HepG2 (cell line): ENCODE results near the gene ODAD2. TPM values are rescaled to one million over a fixed set of nuclear protein-coding genes. Genes with fewer than 3 reads are reported as not detected.

Experiments
- ATAC-seq: fragments of 200-7000 bp; cut with Tn5 transposase; 3 replicates; pipeline ENCODE4 v1.9.1; 2020; ENCODE audit warnings: mild to moderate bottlenecking, moderate library complexity
- BruUV-seq: library from RNA; stranded (reverse); fragments of 400-500 nt; replicated peaks from 2 replicates; lab custom pipeline; 2021; lab: Mats Ljungman, UMichigan
- CTCF ChIA-PET: fragments of 300-600 bp; formaldehyde crosslinking; extraction: SDS; loops from one replicate; lab custom pipeline; 2021; ENCODE audit warnings: low total read pairs, inconsistent platforms, low intra/inter-chr PET ratio; lab: Yijun Ruan, JAX
- POLR2A ChIA-PET: fragments of 350-600 bp; sonication (Branson Sonifier 250); formaldehyde crosslinking; loops from one replicate; lab custom pipeline; 2020; ENCODE audit warnings: antibody characterized with exemption, inconsistent platforms; lab: Yijun Ruan, JAX
- DNase-seq: peaks from one replicate; pipeline ENCODE4 v3.0.0-alpha.2; 2015; ENCODE audit warnings: low spot score
- FAIRE-seq: peaks from 3 replicates; lab custom pipeline; 2011; peaks lifted over from hg19 to GRCh38; lab: Jason Lieb, UNC
- H2AFZ ChIP-seq: one replicate; pipeline ENCODE4 v1.6.1; 2011; ENCODE audit warnings: low read length, inconsistent platforms
- H3K27ac ChIP-seq: fragments of 300-600 bp; 3 replicates; pipeline ENCODE4 v1.8.0; 2011; ENCODE audit warnings: mixed run types, mild to moderate bottlenecking, mixed read lengths, low read length, inconsistent platforms; ENCODE audit not compliant: insufficient read depth; ENCODE audit errors: extremely low read length
- H3K27me3 ChIP-seq, 2 experiments: fragments of 200-600 bp in 1 of 2; 2 replicates in 1 of 2; 3 replicates in 1 of 2; pipeline versions ENCODE4 v1.6.0 to v1.8.0; 2011; ENCODE audit warnings: low read length in 2 of 2, mild to moderate bottlenecking in 2 of 2, moderate library complexity in 2 of 2, inconsistent platforms in 1 of 2; ENCODE audit not compliant: insufficient read depth in 2 of 2, control insufficient read depth in 1 of 2
- H3K36me3 ChIP-seq, 2 experiments: fragments of 200-600 bp in 1 of 2; replicated peaks in 1 of 2; 2 replicates in 1 of 2; 3 replicates in 1 of 2; pipeline versions ENCODE4 v1.5.1 to v1.8.0; 2011; ENCODE audit warnings: low read length in 2 of 2, inconsistent platforms in 1 of 2; ENCODE audit not compliant: insufficient read depth in 2 of 2, control insufficient read depth in 1 of 2
- H3K4me1 ChIP-seq: 2 replicates; pipeline ENCODE4 v1.5.1; 2012; ENCODE audit warnings: low read length, inconsistent platforms; ENCODE audit not compliant: insufficient read depth
- H3K4me2 ChIP-seq: 2 replicates; pipeline ENCODE4 v1.6.0; 2011; ENCODE audit warnings: low read depth, low read length, inconsistent platforms
- H3K4me3 ChIP-seq, 3 experiments: fragments of 200-600 bp in 1 of 3; sonication (generic), shearing (Covaris generic) in 1 of 3; replicated peaks in 1 of 3; 2 replicates each; pipeline ENCODE4 v1.5.1; 2011 to 2016; ENCODE audit warnings: low read length in 3 of 3, inconsistent platforms in 2 of 3, low read depth in 2 of 3, mild to moderate bottlenecking in 2 of 3, control low read depth in 1 of 3, mixed read lengths in 1 of 3; ENCODE audit not compliant: insufficient read depth in 1 of 3
- H3K79me2 ChIP-seq: one replicate; pipeline ENCODE4 v1.6.1; 2011; ENCODE audit warnings: low read length, inconsistent platforms; ENCODE audit not compliant: insufficient read depth
- H3K9ac ChIP-seq: 2 replicates; pipeline ENCODE4 v1.6.0; 2011; ENCODE audit warnings: mild to moderate bottlenecking, low read depth, low read length, inconsistent platforms; ENCODE audit not compliant: insufficient read depth
- H3K9me3 ChIP-seq: 2 replicates; pipeline ENCODE4 v1.5.1; 2012; ENCODE audit warnings: mild to moderate bottlenecking, low read length
- H4K20me1 ChIP-seq: 2 replicates; pipeline ENCODE4 v1.6.0; 2011; ENCODE audit warnings: inconsistent platforms, mild to moderate bottlenecking, low read length, moderate library complexity; ENCODE audit not compliant: insufficient read depth
- CBX1 ChIP-seq: IDR thresholded peaks from one replicate; pipeline ENCODE4 v1.6.1; 2016; ENCODE audit warnings: antibody characterized with exemption, low read depth
- CREM ChIP-seq, 2 experiments: sonication (generic) in 1 of 2; formaldehyde crosslinking in 1 of 2; IDR thresholded peaks; 2 replicates each; pipeline versions ENCODE4 v1.4.0 to v1.6.1; 2016 to 2020; ENCODE audit warnings: antibody characterized with exemption in 1 of 2, mild to moderate bottlenecking in 1 of 2, missing genetic modification reagents in 1 of 2
- FOXA3 ChIP-seq: IDR thresholded peaks from 2 replicates; pipeline ENCODE4 v1.6.1; 2016; ENCODE audit warnings: missing genetic modification reagents, missing compliant biosample characterization
- HNRNPL ChIP-seq: fragments of 200-400 bp; formaldehyde crosslinking; IDR thresholded peaks from 2 replicates; pipeline ENCODE4 v1.6.1; 2017; ENCODE audit warnings: mild to moderate bottlenecking, low read depth, low read length
- IKZF4 ChIP-seq: sonication (generic); formaldehyde crosslinking; IDR thresholded peaks from 2 replicates; pipeline ENCODE4 v1.5.1; 2020; ENCODE audit warnings: borderline replicate concordance, mild to moderate bottlenecking, low read depth, missing genetic modification reagents; ENCODE audit errors: not compliant biosample characterization
- KDM1A ChIP-seq: IDR thresholded peaks from 2 replicates; pipeline ENCODE4 v1.6.1; 2016; ENCODE audit warnings: missing compliant biosample characterization
- KLF12 ChIP-seq: sonication (generic); formaldehyde crosslinking; IDR thresholded peaks from 2 replicates; pipeline ENCODE4 v1.4.0; 2020; ENCODE audit warnings: missing genetic modification reagents, borderline replicate concordance
- MLLT10 ChIP-seq: sonication (generic); formaldehyde crosslinking; IDR thresholded peaks from 2 replicates; pipeline ENCODE4 v1.4.0; 2020; ENCODE audit warnings: missing genetic modification reagents
- MTA1 ChIP-seq: sonication (generic); formaldehyde crosslinking; IDR thresholded peaks from 2 replicates; pipeline ENCODE4 v1.4.0; 2020; ENCODE audit warnings: missing genetic modification reagents, mild to moderate bottlenecking, borderline replicate concordance
- PRDM4 ChIP-seq: sonication (generic); formaldehyde crosslinking; IDR thresholded peaks from 2 replicates; pipeline ENCODE4 v1.9.0; 2021; ENCODE audit warnings: missing genetic modification reagents, borderline replicate concordance
- PRMT3 ChIP-seq: sonication (generic); formaldehyde crosslinking; IDR thresholded peaks from 2 replicates; pipeline ENCODE4 v1.8.1; 2022; ENCODE audit warnings: low read depth, mild to moderate bottlenecking, moderate library complexity, missing genetic modification reagents, borderline replicate concordance
- SOX13 ChIP-seq, 3 experiments: fragments of 450-650 bp in 1 of 3; sonication (generic) in 1 of 3; formaldehyde crosslinking in 1 of 3; IDR thresholded peaks in 2 of 3; conservative IDR thresholded peaks in 1 of 3; 2 replicates each; pipeline versions ENCODE4 v1.5.0 to v1.6.1; 2016 to 2020; ENCODE audit warnings: antibody characterized with exemption in 1 of 3, mild to moderate bottlenecking in 1 of 3, missing compliant biosample characterization in 1 of 3, missing genetic modification reagents in 1 of 3, moderate library complexity in 1 of 3
- SRSF1 ChIP-seq: fragments of 200-400 bp; formaldehyde crosslinking; optimal IDR thresholded peaks from 2 replicates; pipeline ENCODE3; 2017; ENCODE audit warnings: mild to moderate bottlenecking, low read depth, low read length, moderate library complexity
- ZNF138 ChIP-seq: sonication (generic); formaldehyde crosslinking; IDR thresholded peaks from 2 replicates; pipeline ENCODE4 v1.5.0; 2020; ENCODE audit warnings: mild to moderate bottlenecking, low read depth, missing genetic modification reagents
- ZNF549 ChIP-seq: sonication (generic); formaldehyde crosslinking; IDR thresholded peaks from 2 replicates; pipeline ENCODE4 v1.5.0; 2020; ENCODE audit warnings: missing genetic modification reagents
- ZNF724P ChIP-seq: sonication (generic); formaldehyde crosslinking; IDR thresholded peaks from 2 replicates; pipeline ENCODE4 v1.8.0; 2022; ENCODE audit warnings: missing genetic modification reagents, borderline replicate concordance
- ZNF788 ChIP-seq: sonication (generic); formaldehyde crosslinking; IDR thresholded peaks from 2 replicates; pipeline ENCODE4 v1.5.0; 2020; ENCODE audit warnings: mild to moderate bottlenecking, missing genetic modification reagents, borderline replicate concordance
- WGBS: methylation state at CpG from one replicate; pipeline ENCODE4 v1.1.6; 2017; ENCODE audit warnings: low lambda C conversion rate; 5-methylcytosine and 5-hydroxymethylcytosine counted together
- in situ Hi-C: cut with HindIII; loops from 2 replicates; pipeline ENCODE4 v1.10.0; 2017; ENCODE audit warnings: low pct_unique_long_range_greater_than_20kb; ENCODE audit not compliant: extremely low pct_ligation_motif_present
- intact Hi-C: fragments of 100-400 bp; cut with micrococcal nuclease; formaldehyde crosslinking; loops from one replicate; pipeline ENCODE4 v1.10.0; 2022; ENCODE audit not compliant: unreplicated experiment
- polyA plus RNA-seq, 8 experiments: library from polyadenylated mRNA; depleted of rRNA in 3 of 8; stranded (reverse) in 7 of 8; unstranded in 1 of 8; fragments of >200 nt; fragmentation: Illumina TruSeq in 4 of 8; extraction: Trizol in 4 of 8; gene quantifications; 2 replicates each; pipeline versions ENCODE4 v1.2.1 to v1.2.3, GENCODE V29; 2011 to 2016; ENCODE audit warnings: low read depth in 4 of 8, missing spikeins in 1 of 8, mixed read lengths in 1 of 8; ENCODE audit not compliant: insufficient read depth in 1 of 8
- total RNA-seq, 5 experiments: library from RNA; depleted of rRNA; stranded (reverse); fragments of >200 nt; fragmentation: Illumina TruSeq; extraction: Trizol; gene quantifications; 2 replicates each; pipeline ENCODE4 v1.2.3, GENCODE V29; 2016; ENCODE audit warnings: low read depth in 1 of 5
- TF ChIP-seq, protein P1 (sequence below): sonication (generic); formaldehyde crosslinking; IDR thresholded peaks from 2 replicates; pipeline ENCODE4 v1.9.0; 2022; ENCODE audit warnings: missing genetic modification reagents, mild to moderate bottlenecking, borderline replicate concordance

ODAD2 gene
- total and polyA plus RNA-seq, 2 of the 13 experiments (the other 11 are each of a cell fraction or from before 2014, with no cell fraction given) = not detected

DNA sequence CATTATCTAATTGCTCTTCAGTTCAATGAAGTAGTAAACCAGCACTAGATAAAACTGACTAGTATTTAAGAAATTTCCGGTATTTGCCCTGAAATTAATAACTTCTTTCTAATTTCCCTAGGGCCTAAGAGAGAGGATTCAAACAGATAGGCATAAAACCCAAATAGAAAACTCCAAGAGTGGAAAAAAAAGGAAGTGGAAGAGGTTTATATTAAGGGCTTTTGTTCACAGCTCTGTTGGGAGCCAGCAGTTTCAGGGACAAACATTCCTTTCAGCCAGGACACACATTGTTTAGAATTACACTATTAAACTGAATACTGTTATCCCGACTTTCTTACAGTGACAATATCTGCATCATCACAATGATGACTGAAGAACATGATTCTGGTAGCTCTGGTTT, 3.6 kb downstream of the ODAD2 start:
- intact Hi-C loops = no loop called here
- no peak for ATAC-seq
- H3K27me3 ChIP-seq = peaks cover 0 to 31% of the 10 kb centered on the region in 2 experiments
- H3K4me3 ChIP-seq = no peak overlapping the region
- CTCF ChIA-PET = no interaction called here
- no peak for FAIRE-seq
- POLR2A ChIA-PET = no interaction called here
- no peak overlapping the region for H3K27ac ChIP-seq
- no peak overlapping the region for H2AFZ ChIP-seq
- in situ Hi-C loops = no loop called here
- H3K9ac ChIP-seq = no peak overlapping the region
- H3K4me2 ChIP-seq = no peak overlapping the region
- TF ChIP-seq SRSF1 (no peak), PRDM4 (CRISPR knock-in tag) (no peak), SOX13 (IDR thresholded peaks at IDR 0.05) (no peak), SOX13 (CRISPR knock-in tag; conservative IDR thresholded peaks at IDR 0.05 in 1 of 2, IDR thresholded peaks at IDR 0.05 in 1 of 2) (no peak), KDM1A (CRISPR knock-in tag) (no peak), FOXA3 (CRISPR knock-in tag) (no peak), HNRNPL (no peak), CBX1 (no peak), ZNF788 (no peak), ZNF549 (CRISPR knock-in tag) (no peak), ZNF138 (CRISPR knock-in tag) (no peak), MTA1 (no peak), MLLT10 (CRISPR knock-in tag) (no peak), KLF12 (no peak), CREM (IDR thresholded peaks at IDR 0.05) (no peak), CREM (CRISPR knock-in tag; IDR thresholded peaks at IDR 0.05) (no peak), PRMT3 (CRISPR knock-in tag) (no peak), IKZF4 (CRISPR knock-in tag) (no peak), ZNF724P (CRISPR knock-in tag) (no peak)
- TF ChIP-seq, protein P1, sequence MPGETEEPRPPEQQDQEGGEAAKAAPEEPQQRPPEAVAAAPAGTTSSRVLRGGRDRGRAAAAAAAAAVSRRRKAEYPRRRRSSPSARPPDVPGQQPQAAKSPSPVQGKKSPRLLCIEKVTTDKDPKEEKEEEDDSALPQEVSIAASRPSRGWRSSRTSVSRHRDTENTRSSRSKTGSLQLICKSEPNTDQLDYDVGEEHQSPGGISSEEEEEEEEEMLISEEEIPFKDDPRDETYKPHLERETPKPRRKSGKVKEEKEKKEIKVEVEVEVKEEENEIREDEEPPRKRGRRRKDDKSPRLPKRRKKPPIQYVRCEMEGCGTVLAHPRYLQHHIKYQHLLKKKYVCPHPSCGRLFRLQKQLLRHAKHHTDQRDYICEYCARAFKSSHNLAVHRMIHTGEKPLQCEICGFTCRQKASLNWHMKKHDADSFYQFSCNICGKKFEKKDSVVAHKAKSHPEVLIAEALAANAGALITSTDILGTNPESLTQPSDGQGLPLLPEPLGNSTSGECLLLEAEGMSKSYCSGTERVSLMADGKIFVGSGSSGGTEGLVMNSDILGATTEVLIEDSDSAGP (CRISPR knock-in tag) = no peak
- H3K4me1 ChIP-seq = peaks cover 7% of the 10 kb centered on the region
- BruUV-seq = no TSS peak
- H4K20me1 ChIP-seq = no peaks in the 10 kb centered on the region
- WGBS = 15% methylated on average over 2 of the region's 2 CpGs
- no peaks in the 10 kb centered on the region for H3K9me3 ChIP-seq
- DNase-seq = no peak
- no peaks in the 10 kb centered on the region for H3K36me3 ChIP-seq
- no peaks in the 10 kb centered on the region for H3K79me2 ChIP-seq
